Islet precursor cell (in vitro differentiated cells): ENCODE measurements around the gene DENND5A.
"Not testable (repeated sequence)": the region's sequence is repeated elsewhere in the genome, so short reads cannot be mapped to it uniquely, and the experiment has no call there.

Source experiments
- DNase-seq: peaks from one replicate; pipeline ENCODE4 v3.0.0-alpha.2; 2018

The DENND5A gene

GRCh38 chr11:9264316-9265210, 587 bp downstream of the DENND5A start:
- DNase-seq, result peak; percentile 62

GRCh38 chr11:9263840-9264315, 1.3 kb downstream of the DENND5A start:
- DNase-seq, result no peak

GRCh38 chr11:9260838-9261146, 4.4 kb downstream of the DENND5A start:
- not testable (repeated sequence) for DNase-seq

GRCh38 chr11:9259981-9260837, 4.9 kb downstream of the DENND5A start:
- no peak for DNase-seq

GRCh38 chr11:9258279-9258678, 6.9 kb downstream of the DENND5A start:
- DNase-seq, result not testable (repeated sequence)

GRCh38 chr11:9254416-9254815, 10.7 kb downstream of the DENND5A start:
- DNase-seq, result no peak

GRCh38 chr11:9253086-9253485, 12.1 kb downstream of the DENND5A start:
- no peak for DNase-seq

GRCh38 chr11:9251311-9251710, 13.8 kb downstream of the DENND5A start:
- DNase-seq, result no peak

GRCh38 chr11:9250139-9250582, 15.0 kb downstream of the DENND5A start:
- DNase-seq, result no peak

- DNase-seq, result no peak
Measured at GRCh38 chr11:9249252-9249651, 15.9 kb downstream of the DENND5A start.

- no peak for DNase-seq
Measured at GRCh38 chr11:9247863-9248262, 17.3 kb downstream of the DENND5A start.

- DNase-seq, result not testable (repeated sequence)
Measured at GRCh38 chr11:9236242-9236641, 28.9 kb downstream of the DENND5A start.

GRCh38 chr11:9232482-9232881, 32.7 kb downstream of the DENND5A start:
- DNase-seq, result no peak

GRCh38 chr11:9231848-9232177, 33.3 kb downstream of the DENND5A start:
- DNase-seq, result no peak

- no peak for DNase-seq
Measured at GRCh38 chr11:9230296-9230695, 34.9 kb downstream of the DENND5A start.

GRCh38 chr11:9228091-9228490, 37.1 kb downstream of the DENND5A start:
- DNase-seq, result no peak

GRCh38 chr11:9225748-9226298, 39.3 kb downstream of the DENND5A start:
- DNase-seq, result no peak

GRCh38 chr11:9222654-9223053, 42.5 kb downstream of the DENND5A start:
- DNase-seq, result no peak

- not testable (repeated sequence) for DNase-seq
Measured at GRCh38 chr11:9220853-9221252, 44.3 kb downstream of the DENND5A start.

- no peak for DNase-seq
Measured at GRCh38 chr11:9219572-9219971, 45.6 kb downstream of the DENND5A start.

- DNase-seq, result no peak
Measured at GRCh38 chr11:9219115-9219514, 46.0 kb downstream of the DENND5A start.

- DNase-seq, result peak; percentile 79
Measured at GRCh38 chr11:9214765-9215164, 50.4 kb downstream of the DENND5A start.

- DNase-seq, result no peak
Measured at GRCh38 chr11:9211322-9211721, 53.8 kb downstream of the DENND5A start.

GRCh38 chr11:9210922-9211320, 54.2 kb downstream of the DENND5A start:
- no peak for DNase-seq
